Measurements from ENCODE around the gene GPI.
A peak's percentile ranks its signal among the peaks of the same experiment; 100 is the strongest.

GPI gene

GRCh38 chr19:34364830-34365462 lies at the start of gene GPI:
Gene GPI (plus strand): TSS chr19:34365196. CDS start chr19:34365267, 71 bp downstream.
- Histone ChIP-seq H3K27me3 (ENCODE audit: low read depth, low read length) (no peaks in the 10 kb centered on the region), H2AFZ (ENCODE audit: low read depth, low read length) (peak within 1 kb of the TSS; percentile 68; the same call in 1 of the 2 replicates), H3K4me1 (ENCODE audit: low read length) (peaks cover 27% of the 10 kb centered on the region), H3K4me3 (ENCODE audit: low read length) (peak within 1 kb of the TSS; percentile 91), H3K4me2 (ENCODE audit: low read length) (peak within 1 kb of the TSS; percentile 99), H3K36me3 (replicated peaks; ENCODE audit: low read depth, low read length) (peaks cover 41% of the 10 kb centered on the region), H3K9ac (ENCODE audit: low read length) (peak within 1 kb of the TSS; percentile 94), H3K79me2 (ENCODE audit: low read length) (peaks cover 50% of the 10 kb centered on the region), H3K27ac (ENCODE audit: low read length) (peak within 1 kb of the TSS; percentile 39), H4K20me1 (ENCODE audit: insufficient read depth, low read length) (peaks cover 26% of the 10 kb centered on the region), H3K9me3 (ENCODE audit: insufficient read depth, low read length) (no peaks in the 10 kb centered on the region)
- TF ChIP-seq EZH2phosphoT487 (IDR thresholded peaks at IDR 0.05; ENCODE audit: low read depth), result no peak
- TF ChIP-seq, protein P1, sequence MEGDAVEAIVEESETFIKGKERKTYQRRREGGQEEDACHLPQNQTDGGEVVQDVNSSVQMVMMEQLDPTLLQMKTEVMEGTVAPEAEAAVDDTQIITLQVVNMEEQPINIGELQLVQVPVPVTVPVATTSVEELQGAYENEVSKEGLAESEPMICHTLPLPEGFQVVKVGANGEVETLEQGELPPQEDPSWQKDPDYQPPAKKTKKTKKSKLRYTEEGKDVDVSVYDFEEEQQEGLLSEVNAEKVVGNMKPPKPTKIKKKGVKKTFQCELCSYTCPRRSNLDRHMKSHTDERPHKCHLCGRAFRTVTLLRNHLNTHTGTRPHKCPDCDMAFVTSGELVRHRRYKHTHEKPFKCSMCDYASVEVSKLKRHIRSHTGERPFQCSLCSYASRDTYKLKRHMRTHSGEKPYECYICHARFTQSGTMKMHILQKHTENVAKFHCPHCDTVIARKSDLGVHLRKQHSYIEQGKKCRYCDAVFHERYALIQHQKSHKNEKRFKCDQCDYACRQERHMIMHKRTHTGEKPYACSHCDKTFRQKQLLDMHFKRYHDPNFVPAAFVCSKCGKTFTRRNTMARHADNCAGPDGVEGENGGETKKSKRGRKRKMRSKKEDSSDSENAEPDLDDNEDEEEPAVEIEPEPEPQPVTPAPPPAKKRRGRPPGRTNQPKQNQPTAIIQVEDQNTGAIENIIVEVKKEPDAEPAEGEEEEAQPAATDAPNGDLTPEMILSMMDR (IDR thresholded peaks at IDR 0.05; ENCODE audit: low read depth, low read length), result no peak

DNA sequence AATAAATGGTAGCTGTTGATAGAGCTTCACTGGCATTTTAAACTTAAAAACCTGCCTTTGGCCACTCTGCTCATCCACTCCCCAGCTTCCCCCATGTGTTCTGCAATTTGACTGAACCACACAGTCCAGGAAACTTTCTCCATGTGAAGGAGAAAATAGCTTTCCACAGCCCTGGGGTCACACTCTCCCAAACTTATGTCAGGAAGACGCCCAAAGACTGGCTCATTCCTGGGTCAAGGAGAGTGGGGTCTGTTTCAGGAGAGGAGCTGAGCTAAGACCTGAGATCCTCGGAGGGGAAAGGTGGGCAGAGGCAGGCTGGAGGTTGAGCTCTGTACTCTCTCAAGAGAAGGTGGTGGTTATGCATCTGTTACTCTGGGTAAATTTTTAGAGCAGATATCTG lies 48.7 kb upstream of the GPI start:
- Histone ChIP-seq H3K4me1 (ENCODE audit: low read length) (peaks cover 13% of the 10 kb centered on the region), H2AFZ (ENCODE audit: low read depth, low read length) (no peak overlapping the region), H4K20me1 (ENCODE audit: insufficient read depth, low read length) (peaks cover 19% of the 10 kb centered on the region; the same call in 1 of the 2 replicates), H3K9ac (ENCODE audit: low read length) (no peak overlapping the region), H3K27me3 (ENCODE audit: low read depth, low read length) (no peaks in the 10 kb centered on the region), H3K27ac (ENCODE audit: low read length) (no peak overlapping the region), H3K79me2 (ENCODE audit: low read length) (no peaks in the 10 kb centered on the region), H3K4me2 (ENCODE audit: low read length) (no peak overlapping the region), H3K9me3 (ENCODE audit: insufficient read depth, low read length) (no peaks in the 10 kb centered on the region), H3K36me3 (replicated peaks; ENCODE audit: low read depth, low read length) (no peaks in the 10 kb centered on the region), H3K4me3 (ENCODE audit: low read length) (no peak overlapping the region)
- no peak for TF ChIP-seq EZH2phosphoT487 (IDR thresholded peaks at IDR 0.05; ENCODE audit: low read depth)
- TF ChIP-seq, protein P1 (IDR thresholded peaks at IDR 0.05; ENCODE audit: low read depth, low read length), result no peak

- Histone ChIP-seq H3K36me3 (replicated peaks; ENCODE audit: low read depth, low read length) (no peaks in the 10 kb centered on the region), H2AFZ (ENCODE audit: low read depth, low read length) (no peak overlapping the region), H3K4me2 (ENCODE audit: low read length) (no peak overlapping the region), H3K9me3 (ENCODE audit: insufficient read depth, low read length) (no peaks in the 10 kb centered on the region), H3K9ac (ENCODE audit: low read length) (no peak overlapping the region), H3K79me2 (ENCODE audit: low read length) (no peaks in the 10 kb centered on the region), H4K20me1 (ENCODE audit: insufficient read depth, low read length) (peaks cover 19% of the 10 kb centered on the region; the same call in 1 of the 2 replicates), H3K4me1 (ENCODE audit: low read length) (peaks cover 13% of the 10 kb centered on the region), H3K27ac (ENCODE audit: low read length) (no peak overlapping the region), H3K4me3 (ENCODE audit: low read length) (no peak overlapping the region), H3K27me3 (ENCODE audit: low read depth, low read length) (no peaks in the 10 kb centered on the region)
- TF ChIP-seq, protein P1 (IDR thresholded peaks at IDR 0.05; ENCODE audit: low read depth, low read length), result no peak
- TF ChIP-seq EZH2phosphoT487 (IDR thresholded peaks at IDR 0.05; ENCODE audit: low read depth), result no peak
Measured at GRCh38 chr19:34316741-34317301, 48.2 kb upstream of the GPI start.

- Histone ChIP-seq H3K79me2 (ENCODE audit: low read length) (no peaks in the 10 kb centered on the region), H3K27ac (ENCODE audit: low read length) (no peak overlapping the region), H3K4me1 (ENCODE audit: low read length) (peaks cover 13% of the 10 kb centered on the region), H3K9me3 (ENCODE audit: insufficient read depth, low read length) (no peaks in the 10 kb centered on the region), H3K4me2 (ENCODE audit: low read length) (no peak overlapping the region), H3K4me3 (ENCODE audit: low read length) (no peak overlapping the region), H3K36me3 (replicated peaks; ENCODE audit: low read depth, low read length) (no peaks in the 10 kb centered on the region), H3K9ac (ENCODE audit: low read length) (no peak overlapping the region), H2AFZ (ENCODE audit: low read depth, low read length) (no peak overlapping the region), H3K27me3 (ENCODE audit: low read depth, low read length) (no peaks in the 10 kb centered on the region), H4K20me1 (ENCODE audit: insufficient read depth, low read length) (peaks cover 19% of the 10 kb centered on the region; the same call in 1 of the 2 replicates)
- TF ChIP-seq, protein P1 (IDR thresholded peaks at IDR 0.05; ENCODE audit: low read depth, low read length), result no peak
- TF ChIP-seq EZH2phosphoT487 (IDR thresholded peaks at IDR 0.05; ENCODE audit: low read depth), result no peak
Measured at GRCh38 chr19:34317311-34317927, 47.6 kb upstream of the GPI start.

All from OCI-LY3 (cell line).